Ovary (tissue), 9 donors: Measurements from ENCODE around the gene KRT4. TPM values are rescaled to one million over a fixed set of nuclear protein-coding genes. Genes with fewer than 3 reads are reported as not detected.

Source experiments
- DNase-seq, 5 donors: peaks; one replicate each; pipeline ENCODE4 v3.0.0-alpha.2; 2019 to 2020
- H3K27ac ChIP-seq, 2 donors: fragments of 200-600 bp; one replicate each; pipeline versions ENCODE4 v1.5.1 to v1.8.0; 2019 to 2022
- H3K27me3 ChIP-seq: fragments of 200-600 bp; one replicate; pipeline ENCODE4 v1.8.0; 2022
- H3K36me3 ChIP-seq: fragments of 200-600 bp; sonication (generic); one replicate; pipeline ENCODE4 v1.5.1; 2019
- H3K4me1 ChIP-seq: one replicate; pipeline ENCODE4 v1.8.1; 2013; ENCODE audit warnings: mild to moderate bottlenecking, moderate library complexity; ENCODE audit not compliant: insufficient read depth
- H3K4me3 ChIP-seq: fragments of 200-600 bp; sonication (generic); one replicate; pipeline ENCODE4 v1.5.1; 2017
- H3K9me3 ChIP-seq, 2 donors: fragments of 200-600 bp in 1 of 2; sonication (generic) in 1 of 2; one replicate each; pipeline versions ENCODE4 v1.5.1 to v1.8.1; 2013 to 2019; ENCODE audit warnings: mild to moderate bottlenecking in 1 of 2, moderate library complexity in 1 of 2
- CTCF ChIP-seq, 3 donors: fragments of 450-650 bp in 2 of 3; fragments of 200-600 bp in 1 of 3; IDR thresholded peaks; one replicate each; pipeline versions ENCODE4 v1.5.1 to v1.8.0; 2016 to 2022; ENCODE audit warnings: antibody characterized with exemption in 3 of 3, mild to moderate bottlenecking in 1 of 3
- EP300 ChIP-seq: sonication (generic); formaldehyde crosslinking; IDR thresholded peaks from one replicate; pipeline ENCODE4 v1.6.1; 2017; ENCODE audit warnings: antibody characterized with exemption
- POLR2A ChIP-seq: fragments of 450-650 bp; IDR thresholded peaks from one replicate; pipeline ENCODE4 v1.6.1; 2017; ENCODE audit warnings: antibody characterized with exemption, mild to moderate bottlenecking, moderate library complexity
- WGBS, 3 donors: extraction: QIAGEN DNeasy Blood & Tissue Kit in 1 of 3; methylation state at CpG; one replicate each; pipeline versions ENCODE4 v1.1.5 to v1.1.7; 2013 to 2017; 5-methylcytosine and 5-hydroxymethylcytosine counted together
- intact Hi-C, 4 donors: fragments of 100-400 bp; cut with DNase I; formaldehyde crosslinking; loops; one replicate each; pipeline versions ENCODE4 v1.11.0 to v1.15.1; 2022 to 2023
- polyA plus RNA-seq, 2 donors: library from polyadenylated mRNA; stranded (reverse); fragments of 200-250 nt in 1 of 2; fragments of 350-450 nt in 1 of 2; fragmentation: Illumina TruSeq in 1 of 2; extraction: RNeasy Lipid Tissue Mini Kit (QIAGEN cat#74804) in 1 of 2; gene quantifications; one replicate each; pipeline ENCODE4 v1.2.3, GENCODE V29; 2013 to 2014
- total RNA-seq, 7 donors: library from RNA; depleted of rRNA in 2 of 7; stranded (reverse); fragments of >200 nt in 2 of 7; fragmentation: NEBNext Ultra II Directional in 3 of 7; extraction: Animal tissue kit (Norgen Biotek cat#: 25700) in 3 of 7; gene quantifications; one replicate each; pipeline versions ENCODE4 v1.1.0 to v1.2.4, GENCODE V29; 2016 to 2023
- donor health status: DM: no; HTN: no; CAD: no; lungs with moderate emphysema.
- donor health status: DM: no; HTN: no; CAD: no.
- donor health status: Bipolar disorder and iron deficiency.
- donor health status: DM: yes; HTN: yes; CAD: no.
- donor health status: DM: no; HTN: no; CAD: no.
- donor health status: DM: yes; HTN: yes; CAD: no.

KRT4 gene
- total and polyA plus RNA-seq, 9 donors = 0.17 to 0.34 TPM; not detected in 7

GRCh38 chr12:52811191-52812072 lies 2.5 kb downstream of the KRT4 start:
- no peak for DNase-seq
- Histone ChIP-seq H3K27ac (no peak overlapping the region), H3K27me3 (no peaks in the 10 kb centered on the region), H3K36me3 (no peaks in the 10 kb centered on the region), H3K9me3 (no peaks in the 10 kb centered on the region), H3K4me3 (no peak overlapping the region), H3K4me1 (no peaks in the 10 kb centered on the region)
- intact Hi-C loops = no loop called here
- 82 to 88% (median 83%) methylated on average over 9 of the region's 9 CpGs for WGBS, 3 donors
- TF ChIP-seq CTCF (IDR thresholded peaks at IDR 0.05) (no peak), POLR2A (no peak), EP300 (no peak)

- H3K27me3 ChIP-seq = no peaks in the 10 kb centered on the region
- H3K27ac ChIP-seq = no peak overlapping the region
- H3K4me3 ChIP-seq = no peak overlapping the region
- 65 to 80% (median 68%) methylated on average over 5 of the region's 5 CpGs for WGBS, 3 donors
- intact Hi-C loops = no loop called here
- H3K4me1 ChIP-seq = no peaks in the 10 kb centered on the region
- H3K36me3 ChIP-seq = no peaks in the 10 kb centered on the region
- DNase-seq = no peak
- no peaks in the 10 kb centered on the region for H3K9me3 ChIP-seq
- TF ChIP-seq CTCF (IDR thresholded peaks at IDR 0.05) (no peak), EP300 (no peak), POLR2A (no peak)
These were observed 3.4 kb downstream of the KRT4 start for GRCh38 chr12:52810554-52810953.

DNA sequence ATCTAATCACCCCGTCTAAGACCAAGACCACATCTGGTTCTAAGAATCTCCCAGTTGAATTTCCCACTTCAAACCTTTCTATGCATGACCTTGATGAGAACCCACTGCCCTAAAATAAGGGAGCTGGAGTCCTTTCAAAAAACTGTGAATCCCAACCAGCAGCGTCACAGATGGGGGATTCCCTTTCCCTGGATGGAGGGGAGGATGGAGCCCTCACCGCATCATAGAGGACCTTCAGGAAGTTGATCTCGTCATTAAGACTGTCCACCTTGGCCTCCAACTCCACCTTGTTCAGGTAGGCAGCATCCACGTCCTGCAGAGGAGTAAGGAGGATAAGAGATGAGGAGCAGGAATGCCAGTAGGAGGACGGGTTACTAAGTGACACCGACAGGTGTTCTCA lies 4.8 kb downstream of the KRT4 start:
- Histone ChIP-seq H3K27ac (no peak overlapping the region), H3K9me3 (no peaks in the 10 kb centered on the region), H3K4me1 (no peaks in the 10 kb centered on the region), H3K36me3 (no peaks in the 10 kb centered on the region), H3K27me3 (no peaks in the 10 kb centered on the region), H3K4me3 (no peak overlapping the region)
- DNase-seq = no peak
- intact Hi-C loops = no loop called here
- 70 to 76% (median 74%) methylated on average over 7 of the region's 7 CpGs for WGBS, 3 donors
- no peak for TF ChIP-seq POLR2A
- TF ChIP-seq EP300 = no peak
- TF ChIP-seq CTCF (IDR thresholded peaks at IDR 0.05) = no peak

DNA sequence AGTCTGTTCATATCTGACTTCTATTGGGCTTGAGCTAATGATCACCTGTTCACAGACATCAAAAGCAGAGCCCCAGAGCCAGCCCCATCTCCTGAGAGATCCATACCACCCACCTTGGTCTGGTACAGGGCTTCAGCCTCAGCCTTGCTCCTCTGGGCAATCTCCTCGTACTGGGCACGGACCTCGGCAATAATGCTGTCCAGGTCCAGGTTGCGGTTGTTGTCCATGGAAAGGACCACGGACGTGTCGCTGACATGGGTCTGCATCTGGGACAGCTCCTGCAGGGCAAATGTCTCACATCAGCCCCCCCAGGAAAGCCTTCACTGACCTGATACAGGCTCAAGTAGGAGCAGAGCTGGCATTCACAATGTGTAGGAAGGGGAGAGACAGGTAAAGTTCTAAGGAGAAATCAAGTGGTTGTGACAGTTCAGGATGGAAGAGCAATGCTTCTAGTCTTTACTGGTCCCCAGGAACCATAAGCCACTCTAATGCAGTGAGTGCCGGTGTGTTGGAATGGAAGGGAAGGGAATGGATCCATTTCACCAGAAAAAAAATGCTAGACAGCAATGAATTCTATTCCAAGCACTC lies 5.2 kb downstream of the KRT4 start:
- intact Hi-C loops = no loop called here
- H3K27me3 ChIP-seq = no peaks in the 10 kb centered on the region
- TF ChIP-seq EP300 (no peak), POLR2A (no peak), CTCF (IDR thresholded peaks at IDR 0.05) (no peak)
- 88 to 92% (median 91%) methylated on average over 8 of the region's 8 CpGs for WGBS, 3 donors
- H3K4me1 ChIP-seq = no peaks in the 10 kb centered on the region
- no peak overlapping the region for H3K4me3 ChIP-seq
- no peaks in the 10 kb centered on the region for H3K9me3 ChIP-seq
- H3K36me3 ChIP-seq = no peaks in the 10 kb centered on the region
- no peak for DNase-seq
- H3K27ac ChIP-seq = no peak overlapping the region
